GM19099 (cell line): Measurements from ENCODE around the gene PRKN.

Experiments used
- POLR2A ChIP-seq: IDR thresholded peaks from 3 replicates; pipeline ENCODE4 v1.6.1; 2011; ENCODE audit warnings: low read depth; ENCODE audit not compliant: insufficient read length; ENCODE audit errors: extremely low read depth

The PRKN gene

DNA sequence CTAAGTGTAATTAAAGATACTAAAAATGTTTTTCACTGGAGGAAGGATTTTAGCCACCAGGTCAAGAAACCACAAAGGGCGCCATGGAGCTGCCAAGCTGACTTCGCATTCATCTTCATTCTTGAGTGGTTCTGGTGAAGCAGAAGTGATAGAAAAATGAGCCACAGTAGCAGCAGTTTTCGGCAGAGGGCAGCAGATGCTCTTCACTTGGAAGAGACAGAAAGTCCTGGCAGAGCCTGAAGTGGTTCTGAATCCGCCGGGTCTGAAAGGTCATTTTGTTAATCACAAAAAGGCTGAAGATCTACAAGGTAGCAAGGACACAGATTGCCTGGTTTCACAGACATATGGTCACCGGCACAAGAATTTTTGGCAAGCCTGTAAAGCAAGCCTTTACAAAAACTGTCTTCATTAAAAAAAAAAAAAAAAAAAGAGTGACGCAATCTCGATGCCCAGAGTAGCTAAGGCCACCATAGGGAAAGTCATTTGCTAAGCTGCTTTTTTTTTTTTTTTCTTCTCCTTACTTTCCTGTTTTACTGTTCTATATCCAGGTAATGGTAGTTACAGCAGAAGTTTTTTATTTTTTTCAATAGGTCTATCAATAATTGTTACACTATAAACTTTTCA is 1108.6 kb downstream of the PRKN start:
- no peak for TF ChIP-seq POLR2A

DNA sequence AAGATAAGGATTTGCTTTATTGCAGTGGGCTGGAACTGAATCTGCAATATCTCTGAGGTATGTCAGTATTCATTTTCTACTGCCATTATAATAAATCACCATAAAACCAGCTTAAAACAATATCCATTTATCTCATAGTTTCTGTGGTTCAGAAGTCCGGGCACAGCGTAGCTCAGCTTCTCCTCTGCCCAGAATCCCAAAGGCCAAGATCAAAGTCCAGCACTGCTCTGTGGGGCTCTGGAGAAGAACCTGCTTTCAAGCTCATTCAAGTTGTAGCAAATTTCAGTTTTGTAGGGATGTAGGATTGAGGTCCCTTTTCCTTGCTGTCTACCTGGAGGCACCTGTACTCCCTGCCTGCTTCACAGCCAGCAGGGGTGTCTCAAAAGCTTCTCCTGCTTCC is 1113.9 kb downstream of the PRKN start:
- TF ChIP-seq POLR2A = no peak

DNA sequence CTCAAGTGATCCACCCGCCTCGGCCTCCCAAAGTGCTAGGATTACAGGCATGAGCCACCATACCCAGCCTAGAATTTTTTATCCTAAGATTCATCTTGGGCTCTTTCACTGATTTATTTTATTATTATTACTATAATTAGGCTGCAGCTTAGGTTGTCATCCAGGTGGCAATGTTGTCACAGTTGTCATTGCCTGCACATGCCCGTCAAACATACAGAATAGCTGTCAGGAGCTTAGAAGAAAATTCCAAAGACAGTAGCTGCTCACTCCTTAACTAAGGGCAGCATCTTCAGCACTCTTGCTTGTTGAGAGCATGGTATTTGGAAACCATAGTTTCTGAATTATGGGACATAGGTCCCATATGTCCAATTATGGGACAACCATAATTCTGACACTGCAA is 1118.8 kb downstream of the PRKN start:
- TF ChIP-seq POLR2A = no peak

DNA sequence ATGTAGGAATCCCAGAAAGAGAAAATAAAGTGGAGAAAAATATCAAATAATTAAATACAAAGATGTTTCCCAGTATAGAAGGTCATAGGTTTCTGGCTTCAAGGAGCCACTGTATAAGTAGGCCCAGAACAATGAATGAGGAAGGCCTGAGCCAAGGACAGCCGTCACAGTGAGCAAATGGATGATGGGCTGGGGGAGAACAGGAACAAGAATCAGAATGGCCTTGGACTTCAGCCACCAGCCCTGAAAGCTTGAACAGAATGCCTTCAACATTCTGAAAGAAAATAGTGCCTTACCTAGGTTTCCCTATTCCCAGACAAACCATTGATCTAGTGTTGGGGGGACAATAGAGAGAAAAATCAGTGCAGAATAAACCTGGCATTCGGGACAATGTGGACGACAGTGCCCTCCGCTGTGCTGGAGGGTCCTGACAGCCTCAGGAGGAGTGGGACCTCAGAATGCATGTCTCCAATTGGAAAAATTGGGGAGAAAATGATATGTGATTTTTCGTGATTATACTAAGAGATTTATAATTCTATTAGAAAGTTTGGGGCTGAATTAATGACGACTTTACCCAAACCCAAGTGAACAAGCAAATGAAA is 1119.8 kb downstream of the PRKN start:
- TF ChIP-seq POLR2A = no peak

DNA sequence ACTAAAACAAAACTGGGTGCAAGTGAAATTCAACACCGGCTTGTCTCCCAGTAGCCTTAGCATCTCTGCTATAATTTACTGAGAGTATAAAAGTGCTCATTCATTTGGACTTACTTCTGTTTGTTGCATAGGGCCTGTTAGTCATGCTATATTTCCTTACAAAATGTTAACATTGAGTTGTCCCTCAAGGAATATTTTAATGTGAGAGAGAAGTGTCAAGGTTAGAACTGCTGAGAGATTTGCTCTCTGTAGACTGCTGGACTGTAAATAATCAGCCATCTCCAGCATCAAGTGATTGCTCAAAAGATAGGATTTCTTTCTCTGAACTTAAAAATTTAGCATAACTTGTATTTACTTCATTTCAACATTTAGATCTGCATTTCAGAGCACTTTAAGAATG is 1125.2 kb downstream of the PRKN start:
- TF ChIP-seq POLR2A = no peak

DNA sequence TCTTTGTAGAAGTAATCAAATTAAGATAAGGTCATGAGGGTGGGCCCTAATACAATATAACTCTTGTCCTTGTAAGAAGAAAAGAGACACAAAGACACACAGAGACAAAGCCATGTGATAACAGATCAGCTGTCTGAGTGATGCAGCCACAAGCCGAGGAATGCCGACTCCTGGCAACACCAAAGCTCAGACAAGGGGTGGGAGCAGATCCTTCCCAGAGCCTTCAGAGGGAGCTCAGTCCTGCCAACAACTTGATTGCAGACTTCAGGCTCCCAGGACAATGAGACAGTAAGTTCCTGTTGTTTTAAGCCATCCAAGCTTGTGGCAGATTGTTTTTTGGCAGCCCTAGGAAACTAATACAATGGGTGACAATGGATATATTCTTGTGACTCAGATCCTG is 1128.7 kb downstream of the PRKN start:
- no peak for TF ChIP-seq POLR2A

DNA sequence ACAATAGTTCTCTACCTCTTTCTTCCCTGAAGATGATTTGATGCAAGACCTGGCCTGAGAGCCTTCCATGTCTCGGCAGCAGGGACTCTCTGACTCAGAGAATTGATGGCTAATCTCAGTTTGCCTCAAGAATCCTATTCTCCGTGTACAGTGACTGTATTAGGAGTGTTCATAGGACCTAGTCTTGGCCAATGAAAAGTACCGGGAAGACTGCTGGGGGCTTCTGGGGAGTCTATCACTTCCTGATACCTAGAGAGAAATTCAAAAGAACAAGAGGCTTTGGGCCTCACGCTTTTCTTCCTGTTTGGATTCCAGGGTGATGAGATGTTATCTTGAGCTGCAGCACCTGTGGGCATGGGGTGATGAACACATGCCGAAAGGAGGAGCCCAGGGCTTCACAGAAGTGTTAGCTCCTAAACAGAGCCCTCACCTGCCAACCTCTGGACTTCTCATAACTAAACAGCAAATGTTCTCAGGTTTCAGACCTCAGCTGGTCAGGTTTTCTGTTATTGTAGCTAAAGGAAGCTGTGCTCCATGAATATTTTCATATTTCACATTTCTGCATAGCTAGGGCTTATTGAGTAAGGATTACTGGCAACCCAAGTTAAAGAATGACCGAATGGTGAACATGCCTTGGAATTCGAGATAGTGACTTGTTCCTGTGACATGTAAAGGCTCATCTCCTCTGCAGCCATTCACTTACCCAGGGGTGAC is 1130.6 kb downstream of the PRKN start:
- no peak for TF ChIP-seq POLR2A

DNA sequence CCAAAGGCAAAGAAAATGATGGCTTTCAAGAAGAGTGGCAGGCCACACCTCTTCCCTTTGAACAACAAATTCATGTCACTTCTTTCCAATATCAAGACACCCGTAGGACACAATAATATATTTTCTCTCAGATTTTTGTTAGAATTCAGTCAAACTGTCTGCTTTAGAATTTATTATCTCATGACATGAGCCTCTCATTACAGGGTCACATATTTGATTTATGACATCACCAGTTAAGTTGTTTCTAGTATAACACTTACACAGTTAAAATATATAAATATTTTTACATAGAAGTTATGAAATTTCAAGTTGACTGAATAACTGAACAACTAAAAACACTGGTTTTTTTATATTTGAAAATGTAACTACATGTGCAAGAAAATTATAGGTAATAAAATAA is 1133.2 kb downstream of the PRKN start:
- TF ChIP-seq POLR2A = no peak

DNA sequence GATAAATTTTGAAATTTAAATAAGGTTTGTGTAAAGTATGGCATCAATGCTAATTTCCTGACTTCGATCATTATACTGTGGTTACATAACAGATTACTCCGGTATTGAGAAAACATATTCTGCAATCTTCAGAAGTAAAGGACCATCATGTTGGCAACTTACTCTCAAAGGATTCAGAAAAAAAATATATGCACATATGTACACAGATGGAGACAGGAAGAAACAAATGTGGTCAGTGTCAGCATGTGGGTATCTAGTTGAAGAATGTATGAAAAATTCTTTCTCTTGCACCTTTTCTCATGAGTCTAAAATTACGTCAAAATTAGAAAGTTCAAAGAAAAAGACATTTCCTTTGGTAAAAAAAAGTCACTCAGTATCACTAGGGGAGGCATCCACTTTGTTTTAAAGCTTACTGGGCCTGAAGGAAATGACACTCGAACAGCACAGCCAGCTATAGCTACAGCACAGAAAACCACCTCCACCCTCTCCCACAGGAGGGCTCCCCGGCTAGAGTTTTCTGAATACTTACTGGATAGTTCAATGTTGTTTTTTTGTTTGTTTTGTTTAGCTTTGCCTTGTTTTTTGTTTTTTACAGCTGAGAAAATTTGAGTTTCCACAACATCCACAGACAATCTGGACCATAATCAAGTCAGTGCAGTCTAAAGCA is 1136.5 kb downstream of the PRKN start:
- TF ChIP-seq POLR2A = no peak

DNA sequence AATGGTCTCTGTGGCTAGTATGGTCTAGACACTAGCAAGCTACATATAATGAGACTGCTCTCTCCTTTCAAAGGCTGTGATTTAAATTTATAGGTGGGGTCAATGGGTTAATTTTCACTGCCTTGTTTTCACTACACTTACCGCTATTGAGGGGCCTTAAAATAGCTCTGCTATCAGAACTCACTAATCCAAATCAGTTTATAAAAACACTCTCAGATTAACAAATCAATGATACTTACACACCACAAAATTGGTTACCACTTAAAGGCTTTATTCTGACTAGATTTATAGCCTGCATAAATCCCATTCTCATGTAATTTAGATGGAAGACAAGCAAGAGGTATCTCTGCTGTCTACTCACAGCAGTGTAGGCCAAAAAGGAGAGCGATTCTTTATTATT is 1140.7 kb downstream of the PRKN start:
- TF ChIP-seq POLR2A = no peak

DNA sequence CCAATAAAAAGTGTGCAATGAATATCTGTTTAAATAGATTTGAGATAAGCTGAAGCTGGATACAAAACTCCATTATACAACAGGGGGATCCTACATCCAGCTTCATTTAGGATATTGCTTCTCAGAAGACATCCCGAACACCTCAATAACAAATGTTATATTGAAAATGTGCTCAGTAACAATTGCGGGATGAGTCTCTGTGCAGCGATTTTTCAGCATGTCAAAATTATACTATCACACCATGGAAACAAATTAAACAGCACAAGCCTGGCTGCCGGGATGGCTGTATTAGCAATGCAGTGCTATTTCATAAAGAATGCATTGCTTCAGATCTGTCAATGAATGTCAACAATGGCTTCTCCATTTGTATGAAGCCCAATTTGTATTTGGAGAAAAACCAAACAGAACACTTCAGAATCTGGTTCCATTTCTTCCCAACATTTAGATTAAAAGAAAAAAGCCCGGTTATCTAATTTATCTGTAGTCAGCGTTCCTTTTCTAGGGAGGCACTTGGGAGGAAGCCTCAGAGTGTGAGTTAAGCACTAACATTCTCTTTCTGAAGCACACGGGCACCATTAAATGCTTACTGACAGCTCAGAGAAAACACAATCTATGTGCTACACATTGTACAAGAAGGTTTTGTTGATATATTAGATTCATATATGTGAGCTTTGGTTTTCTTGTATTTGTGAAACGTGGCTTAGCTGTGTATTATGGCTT is 1142.8 kb downstream of the PRKN start:
- TF ChIP-seq POLR2A = no peak

DNA sequence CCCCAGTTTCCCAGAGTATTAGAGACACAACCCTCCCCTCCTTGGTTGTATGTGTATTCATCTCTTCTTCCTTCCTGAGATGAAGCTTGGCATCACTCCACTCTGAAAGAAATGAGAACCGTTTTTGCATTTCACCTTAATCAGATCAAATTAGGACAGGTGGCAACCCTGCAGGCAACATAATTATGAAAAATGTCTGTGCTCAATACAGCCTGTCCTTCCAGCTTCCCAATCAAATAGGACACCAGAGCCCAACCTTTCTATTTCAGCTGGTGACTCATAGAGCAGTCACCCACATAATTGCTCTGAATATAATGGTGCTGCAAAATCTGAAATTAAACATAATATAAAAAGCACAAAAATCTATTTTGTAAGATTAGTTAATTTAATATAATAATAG is 1143.5 kb downstream of the PRKN start:
- TF ChIP-seq POLR2A = no peak

DNA sequence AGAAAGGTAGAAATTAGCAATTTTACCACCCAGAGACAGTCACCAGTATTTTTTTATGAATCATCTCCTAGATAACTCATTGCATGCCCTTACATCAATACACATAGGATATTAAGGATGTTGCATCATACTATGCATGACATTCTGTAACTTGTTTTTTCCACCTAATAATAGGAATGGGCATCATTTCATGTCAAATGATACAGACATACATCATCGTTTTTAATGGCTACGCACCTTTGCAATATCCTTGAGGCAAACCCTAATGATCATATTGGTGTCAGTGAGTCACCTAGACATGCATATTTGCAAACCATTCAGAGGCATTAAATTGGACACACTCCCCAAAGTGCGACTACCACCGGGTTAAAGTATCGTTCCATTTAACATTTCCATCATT is 1144.0 kb downstream of the PRKN start:
- TF ChIP-seq POLR2A = no peak

DNA sequence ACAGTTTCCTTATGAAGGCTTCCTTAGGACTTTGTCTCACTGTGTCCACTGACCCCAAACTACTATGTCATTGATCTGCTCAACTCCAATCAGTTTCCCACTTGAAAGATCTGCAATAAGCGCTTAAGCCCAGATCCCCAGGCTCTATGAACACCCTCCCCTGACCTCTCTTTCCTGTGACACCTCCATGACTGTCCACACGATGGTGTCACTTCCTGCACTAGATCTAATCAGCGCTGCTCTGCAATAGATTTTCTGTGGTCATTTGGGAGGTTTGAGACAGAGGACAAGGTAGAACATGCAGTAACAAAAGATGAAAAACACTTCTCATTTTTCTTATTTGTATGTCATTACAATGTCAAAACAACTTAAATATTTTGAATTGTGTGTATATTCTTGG is 1149.1 kb downstream of the PRKN start:
- no peak for TF ChIP-seq POLR2A

DNA sequence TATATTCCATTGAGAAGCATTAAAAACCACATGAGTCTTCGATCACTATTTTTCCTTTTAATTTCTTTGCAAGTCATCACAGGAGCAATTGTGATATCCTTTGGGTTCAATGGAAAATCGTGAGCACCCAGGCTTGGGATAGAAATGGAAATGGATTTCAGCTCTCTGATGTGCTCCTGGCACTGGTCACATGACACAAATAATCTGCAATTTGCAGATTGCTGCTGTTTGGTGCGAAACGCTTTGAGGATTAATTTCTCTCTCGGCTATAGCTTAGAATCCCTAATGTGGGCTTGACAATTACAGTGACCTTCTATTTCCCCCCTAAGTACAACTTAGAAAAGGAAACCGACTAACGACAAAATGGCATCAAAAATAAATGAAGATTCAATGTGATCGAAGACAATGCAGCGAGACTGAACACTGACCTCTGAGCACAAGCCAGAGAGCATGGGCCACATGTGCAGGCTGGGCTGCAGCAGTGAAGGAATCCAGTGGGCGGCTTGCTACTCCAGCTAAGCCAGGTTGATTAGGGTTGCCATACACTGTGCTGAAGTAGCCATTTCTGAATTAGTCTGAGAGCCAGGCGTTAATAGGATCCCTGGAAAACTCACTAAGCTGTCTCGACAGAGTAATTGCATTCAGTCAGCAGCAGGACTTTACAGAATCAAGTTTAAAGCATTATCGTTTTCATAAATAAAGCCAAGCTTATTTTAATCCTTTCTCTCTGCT is 1151.9 kb downstream of the PRKN start:
- TF ChIP-seq POLR2A = no peak

DNA sequence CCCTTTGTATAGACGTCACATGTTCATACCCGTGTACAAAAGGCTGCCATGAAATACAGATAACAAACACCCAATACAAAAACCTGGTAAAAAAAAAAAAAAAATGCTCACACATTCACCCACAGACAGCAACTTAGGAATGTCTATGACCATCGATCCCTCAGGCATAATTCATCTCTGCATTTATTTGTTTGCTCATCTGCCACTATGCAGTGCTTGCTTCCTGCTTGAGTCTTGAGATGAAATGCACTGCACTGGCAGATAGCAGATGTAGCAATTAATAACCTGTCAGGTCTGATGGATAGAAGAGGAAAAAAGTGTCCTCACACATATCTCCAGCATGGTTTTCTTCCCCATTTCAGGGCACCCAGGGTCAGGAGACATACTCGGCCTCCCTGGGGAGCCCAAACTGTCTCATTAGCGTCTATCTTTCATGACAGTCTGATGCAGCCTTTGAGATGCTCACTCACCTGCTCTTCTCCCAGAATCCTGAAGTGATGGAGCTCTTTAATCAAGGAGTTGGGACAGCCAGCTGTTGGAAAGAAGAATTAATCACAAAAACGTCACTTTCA is 1158.6 kb downstream of the PRKN start:
- TF ChIP-seq POLR2A = no peak
